ENCODE measurements around the gene LEFTY2. TPM values are rescaled to one million over a fixed set of nuclear protein-coding genes. Genes with fewer than 3 reads are reported as not detected.
"Not testable (repeated sequence)": the region's sequence is repeated elsewhere in the genome, so short reads cannot be mapped to it uniquely, and the experiment has no call there.

The LEFTY2 gene
- total RNA-seq, 4 donors from 2014 or later, result 0.36 to 4.5 (median 0.63) TPM; not detected in 1

DNA sequence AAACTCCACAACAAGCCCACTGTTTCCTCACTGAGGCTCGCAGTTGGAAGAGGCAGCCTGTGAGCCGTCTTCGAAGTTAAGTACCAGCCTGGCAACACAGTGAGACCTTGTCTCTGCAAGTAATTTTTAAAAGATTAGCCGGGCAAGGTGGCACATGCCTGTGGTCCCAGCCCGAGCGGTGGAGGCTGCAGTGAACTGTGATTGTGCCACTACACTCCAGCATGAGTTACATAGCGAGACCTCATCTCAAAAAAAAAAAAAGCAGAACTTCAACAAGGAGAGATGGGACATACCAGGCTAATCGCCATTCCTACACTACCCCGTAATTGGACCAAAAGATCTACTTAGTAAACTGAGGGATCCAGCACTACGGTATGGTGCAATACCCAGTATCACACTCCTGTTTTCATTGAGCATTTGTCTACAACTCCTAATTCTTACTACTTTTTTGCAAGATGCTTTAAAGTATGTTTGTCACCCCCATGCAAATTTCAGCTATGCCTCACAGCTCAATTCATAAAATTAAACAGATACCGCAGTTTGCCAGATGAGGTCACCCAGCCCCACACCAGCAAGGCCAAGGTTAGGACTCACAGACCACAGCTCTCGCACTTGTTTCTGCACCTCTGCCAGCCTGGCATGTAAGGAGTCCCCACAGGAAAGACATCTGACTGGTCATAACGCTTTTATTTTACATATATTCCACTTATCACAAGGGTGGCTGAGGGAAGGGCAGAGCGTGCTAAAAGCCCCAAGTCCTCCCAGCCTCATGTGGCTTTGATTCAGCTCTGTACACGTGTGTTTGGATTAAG, 37.1 kb upstream of the LEFTY2 start:
- ATAC-seq (ENCODE audit: low FRiP score) (no peak), DNase-seq (ENCODE audit: low spot score) (no peak)
- TF ChIP-seq, protein P1, sequence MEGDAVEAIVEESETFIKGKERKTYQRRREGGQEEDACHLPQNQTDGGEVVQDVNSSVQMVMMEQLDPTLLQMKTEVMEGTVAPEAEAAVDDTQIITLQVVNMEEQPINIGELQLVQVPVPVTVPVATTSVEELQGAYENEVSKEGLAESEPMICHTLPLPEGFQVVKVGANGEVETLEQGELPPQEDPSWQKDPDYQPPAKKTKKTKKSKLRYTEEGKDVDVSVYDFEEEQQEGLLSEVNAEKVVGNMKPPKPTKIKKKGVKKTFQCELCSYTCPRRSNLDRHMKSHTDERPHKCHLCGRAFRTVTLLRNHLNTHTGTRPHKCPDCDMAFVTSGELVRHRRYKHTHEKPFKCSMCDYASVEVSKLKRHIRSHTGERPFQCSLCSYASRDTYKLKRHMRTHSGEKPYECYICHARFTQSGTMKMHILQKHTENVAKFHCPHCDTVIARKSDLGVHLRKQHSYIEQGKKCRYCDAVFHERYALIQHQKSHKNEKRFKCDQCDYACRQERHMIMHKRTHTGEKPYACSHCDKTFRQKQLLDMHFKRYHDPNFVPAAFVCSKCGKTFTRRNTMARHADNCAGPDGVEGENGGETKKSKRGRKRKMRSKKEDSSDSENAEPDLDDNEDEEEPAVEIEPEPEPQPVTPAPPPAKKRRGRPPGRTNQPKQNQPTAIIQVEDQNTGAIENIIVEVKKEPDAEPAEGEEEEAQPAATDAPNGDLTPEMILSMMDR (IDR thresholded peaks at IDR 0.05), result no peak

DNA sequence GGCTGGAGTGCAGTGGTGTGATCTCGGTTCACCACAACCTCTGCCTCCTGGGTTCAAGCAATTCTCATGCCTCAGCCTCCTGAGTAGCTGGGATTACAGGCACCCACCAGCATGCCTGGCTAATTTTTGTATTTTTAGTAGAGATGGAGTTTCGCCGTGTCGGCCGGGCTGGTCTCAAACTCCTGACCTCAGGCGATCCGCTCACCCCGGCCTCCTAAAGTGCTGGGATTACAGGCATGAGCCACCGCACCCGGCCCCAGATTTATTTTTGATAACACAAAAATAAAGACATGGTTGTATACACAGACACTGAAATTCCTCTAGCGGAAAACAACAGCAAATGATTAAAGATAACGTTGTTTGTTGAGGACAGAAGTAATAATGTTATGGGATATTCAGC, 34.1 kb upstream of the LEFTY2 start:
- not testable (repeated sequence) for DNase-seq (ENCODE audit: low spot score); ATAC-seq (ENCODE audit: low FRiP score)

DNA sequence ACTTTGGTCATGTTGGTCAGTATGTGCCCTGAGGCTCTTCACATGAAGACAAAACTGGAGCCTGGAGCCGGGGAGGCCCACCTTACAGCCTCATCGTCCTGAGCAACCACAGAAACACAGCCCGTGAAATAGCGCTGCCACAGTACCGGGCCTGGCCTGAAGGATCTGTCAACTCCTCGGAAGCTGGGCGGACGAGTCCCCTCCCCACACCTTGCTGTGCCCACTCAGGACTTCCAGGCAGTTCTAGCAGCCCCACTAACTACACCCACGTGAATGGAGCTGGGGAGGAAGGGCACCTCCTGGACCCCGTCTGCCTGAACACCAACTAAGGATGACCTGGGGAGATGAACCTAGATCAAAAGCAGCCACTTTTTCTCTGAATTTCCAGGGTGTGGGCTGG, 33.4 kb upstream of the LEFTY2 start:
- no peak for ATAC-seq (ENCODE audit: low FRiP score)
- TF ChIP-seq, protein P1 (IDR thresholded peaks at IDR 0.05), result no peak
- no peak for DNase-seq (ENCODE audit: low spot score)

DNA sequence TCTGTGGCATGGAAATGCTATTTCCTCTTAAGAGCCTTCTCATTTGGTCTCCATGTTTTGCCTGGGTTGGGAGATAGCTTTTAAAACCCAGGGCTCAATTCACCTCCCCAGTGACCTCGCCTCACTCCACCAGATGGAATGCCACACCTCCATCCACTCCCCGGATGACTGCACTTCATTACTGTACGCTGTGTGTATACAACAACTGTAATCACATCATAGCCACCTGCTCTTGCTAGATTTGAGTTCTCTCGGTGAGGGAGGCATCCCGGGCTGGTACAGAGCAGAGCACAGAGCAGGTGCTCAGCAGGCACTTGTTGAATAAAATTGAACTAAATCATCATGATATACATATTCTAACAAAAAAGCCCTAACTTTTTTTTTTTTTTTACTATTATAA, 32.1 kb upstream of the LEFTY2 start:
- ATAC-seq (ENCODE audit: low FRiP score) (no peak), DNase-seq (ENCODE audit: low spot score) (no peak)
- TF ChIP-seq, protein P1 (IDR thresholded peaks at IDR 0.05), result no peak

DNA sequence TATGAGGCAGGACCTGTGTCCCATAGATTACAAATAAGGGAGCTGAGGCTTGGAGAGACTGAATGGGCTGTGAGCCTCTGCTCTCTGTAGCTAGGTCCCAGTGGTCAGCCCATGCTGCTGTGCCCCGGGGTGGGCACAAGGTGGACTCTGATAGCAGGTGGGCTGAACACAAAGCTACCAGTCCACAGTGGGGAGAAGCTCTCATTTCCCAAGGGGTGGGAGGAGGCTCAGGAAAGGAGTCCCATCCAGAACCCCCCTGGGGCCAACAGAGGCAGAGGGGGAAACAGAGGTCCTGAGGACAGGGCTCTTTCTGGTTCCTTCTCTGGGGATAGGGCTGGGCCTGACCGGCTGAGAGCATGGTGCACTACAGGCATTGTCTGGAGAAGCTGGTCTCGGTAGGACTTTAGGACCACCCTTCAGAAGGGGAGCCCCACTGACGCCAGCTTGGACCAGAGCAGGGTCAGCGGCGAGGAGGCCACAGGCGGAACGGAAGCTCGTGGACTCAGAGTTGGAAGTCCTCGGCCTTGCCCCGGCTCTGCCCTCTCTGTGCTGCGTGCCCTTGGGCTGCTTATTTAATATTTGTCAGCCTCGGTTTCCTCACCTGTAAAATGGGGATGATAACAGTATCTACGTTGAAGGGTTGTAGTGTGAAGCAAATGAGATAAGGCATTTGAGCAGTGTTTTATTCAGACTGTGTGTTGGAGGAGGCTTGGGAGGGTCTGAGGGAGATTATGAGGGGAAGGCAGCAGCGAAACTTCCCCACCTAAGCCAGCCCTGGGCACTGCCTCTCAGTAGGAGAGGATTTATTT, 31.5 kb upstream of the LEFTY2 start:
- ATAC-seq (ENCODE audit: low FRiP score) (no peak), DNase-seq (ENCODE audit: low spot score) (no peak)
- TF ChIP-seq, protein P1 (IDR thresholded peaks at IDR 0.05), result no peak

DNA sequence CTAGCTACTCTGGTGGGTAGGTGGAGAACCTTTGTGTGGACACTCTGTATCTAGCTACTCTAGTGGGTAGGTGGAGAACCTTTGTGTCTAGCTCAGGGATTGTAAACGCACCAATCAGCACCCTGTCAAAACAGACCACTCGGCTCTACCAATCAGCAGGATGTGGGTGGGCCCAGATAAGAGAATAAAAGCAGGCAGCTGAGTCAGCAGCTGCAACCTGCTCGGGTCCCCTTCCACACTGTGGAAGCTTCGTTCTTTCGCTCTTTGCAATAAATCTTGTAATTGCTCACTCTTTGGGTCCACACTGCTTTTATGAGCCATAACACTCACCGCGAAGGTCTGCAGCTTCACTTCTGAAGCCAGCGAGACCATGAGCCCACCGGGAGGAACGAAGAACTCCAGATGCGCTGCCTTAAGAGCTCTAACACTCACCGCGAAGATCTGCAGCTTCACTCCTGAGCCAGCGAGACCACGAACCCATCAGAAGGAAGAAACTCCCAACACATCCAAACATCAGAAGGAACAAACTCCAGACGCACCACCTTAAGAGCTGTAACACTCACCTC, 29.7 kb upstream of the LEFTY2 start:
- ATAC-seq (ENCODE audit: low FRiP score); DNase-seq (ENCODE audit: low spot score): not testable (repeated sequence)

DNA sequence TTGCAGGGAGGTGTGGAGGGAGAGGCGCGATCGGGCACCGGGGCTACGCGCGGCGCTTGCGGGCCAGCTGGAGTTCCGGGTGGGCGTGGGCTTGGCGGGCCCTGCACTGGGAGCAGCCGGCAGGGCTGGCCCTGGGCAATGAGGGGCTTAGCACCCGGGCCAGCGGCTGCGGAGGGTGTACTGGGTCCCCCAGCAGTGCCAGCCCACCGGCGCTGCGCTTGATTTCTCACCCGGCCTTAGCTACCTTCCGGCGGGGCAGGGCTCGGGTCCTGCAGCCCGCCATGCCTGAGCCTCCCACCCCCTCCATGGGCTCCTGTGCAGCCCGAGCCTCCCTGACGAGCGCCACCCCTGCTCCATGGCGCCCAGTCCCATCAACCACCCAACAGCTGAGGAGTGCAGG, 28.7 kb upstream of the LEFTY2 start:
- DNase-seq (ENCODE audit: low spot score); ATAC-seq (ENCODE audit: low FRiP score): not testable (repeated sequence)

DNA sequence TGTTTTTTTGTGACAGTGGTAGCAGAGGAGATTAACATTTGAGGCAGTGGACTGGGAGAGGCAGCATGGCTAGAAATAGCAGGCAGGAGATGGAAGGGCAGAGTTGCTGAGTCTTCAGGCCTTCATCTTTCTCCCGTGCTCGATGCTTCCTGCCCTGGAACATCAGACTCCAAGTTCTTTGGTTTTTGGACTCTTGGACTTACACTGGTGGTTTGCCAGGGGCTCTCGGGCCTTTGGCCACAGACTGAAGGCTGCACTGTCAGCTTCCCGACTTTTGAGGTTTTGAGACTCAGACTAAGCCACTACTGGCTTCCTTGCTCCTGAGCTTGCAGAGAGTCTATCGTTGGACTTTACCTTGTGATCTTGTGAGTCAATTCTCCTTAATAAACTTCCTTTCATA, 24.2 kb upstream of the LEFTY2 start:
- TF ChIP-seq, protein P1 (IDR thresholded peaks at IDR 0.05), result no peak
- ATAC-seq (ENCODE audit: low FRiP score) (no peak), DNase-seq (ENCODE audit: low spot score) (no peak)

Measured in omental fat pad (tissue), 4 donors.